Lower leg skin (tissue), 3 donors: ENCODE measurements around the gene PPP4R1.

Source experiments
- CTCF ChIP-seq, 3 donors: fragments of 450-650 bp; IDR thresholded peaks; one replicate each; pipeline ENCODE4 v1.5.1; 2016; ENCODE audit warnings: antibody characterized with exemption in 3 of 3, mild to moderate bottlenecking in 3 of 3, moderate library complexity in 2 of 3
- POLR2A ChIP-seq, 2 donors: fragments of 450-650 bp; IDR thresholded peaks; one replicate each; pipeline ENCODE4 v1.6.1; 2016 to 2017; ENCODE audit warnings: antibody characterized with exemption in 2 of 2, mild to moderate bottlenecking in 1 of 2, moderate library complexity in 1 of 2

- no peak for TF ChIP-seq POLR2A (IDR thresholded peaks at IDR 0.05)
- no peak for TF ChIP-seq CTCF (IDR thresholded peaks at IDR 0.05)
Measured at GRCh38 chr18:9569178-9569577, 45.2 kb downstream of the PPP4R1 start.
